AG04450 (cell line): ENCODE measurements around the gene HOXA5. TPM values are rescaled to one million over a fixed set of nuclear protein-coding genes. Genes with fewer than 3 reads are reported as not detected.
A peak's percentile ranks its signal among the peaks of the same experiment; 100 is the strongest.

Experiments
- CTCF ChIA-PET: fragments of 300-600, 350-600 bp; formaldehyde crosslinking; extraction: SDS; loops from one replicate; lab custom pipeline; 2022; ENCODE audit warnings: antibody characterized with exemption, inconsistent platforms; lab: Charles Lee
- POLR2A ChIA-PET: fragments of 350-600 bp; formaldehyde crosslinking; extraction: SDS; loops from one replicate; lab custom pipeline; 2021; ENCODE audit warnings: antibody characterized with exemption, inconsistent platforms; lab: Yijun Ruan, JAX
- DNase-seq: peaks from one replicate; pipeline ENCODE4 v3.0.0-alpha.2; 2011; ENCODE audit warnings: low read depth, low spot score
- H3K27ac ChIP-seq: one replicate; pipeline ENCODE4 v1.5.1; 2012; ENCODE audit warnings: low read depth, low read length, control low read depth
- H3K27me3 ChIP-seq: one replicate; pipeline ENCODE4 v1.6.0; 2012; ENCODE audit warnings: low read length; ENCODE audit not compliant: control insufficient read depth, insufficient read depth
- H3K4me3 ChIP-seq: 2 replicates; pipeline ENCODE4 v1.5.1; 2011; ENCODE audit warnings: mild to moderate bottlenecking, low read depth, low read length, control low read depth
- H3K9me3 ChIP-seq: 2 replicates; pipeline ENCODE4 v1.5.1; 2012; ENCODE audit warnings: low read length; ENCODE audit not compliant: control insufficient read depth, insufficient read depth
- polyA plus RNA-seq: library from polyadenylated mRNA; depleted of rRNA; stranded (reverse); fragments of >200 nt; gene quantifications from 2 replicates; pipeline ENCODE4 v1.2.3, GENCODE V29; 2011
- TF ChIP-seq, protein P1 (sequence below): IDR thresholded peaks from 2 replicates; pipeline ENCODE4 v1.5.1; 2011; ENCODE audit warnings: low read depth, low read length, control low read depth, inconsistent platforms

The HOXA5 gene
- polyA plus RNA-seq, 1 experiment: 51.0 TPM

DNA sequence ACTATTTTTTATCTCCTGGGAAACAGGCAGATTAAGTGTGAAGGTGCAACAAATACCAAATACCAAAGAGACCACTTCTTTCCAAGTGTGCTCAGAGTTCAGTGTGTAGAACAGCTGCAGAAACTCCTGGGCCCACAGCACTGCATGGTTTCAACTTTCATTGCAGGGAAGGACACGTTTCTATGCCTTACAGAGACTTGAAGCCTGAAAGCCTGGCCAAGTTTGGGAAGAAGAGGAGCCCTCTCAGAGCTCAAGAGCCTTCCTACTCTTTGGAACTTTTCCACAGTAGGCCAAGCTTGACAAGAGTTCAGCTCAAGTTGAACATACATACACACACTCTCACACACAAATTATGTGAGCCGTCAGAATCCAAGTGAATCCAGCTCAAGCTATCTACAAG is 15.4 kb downstream of the HOXA5 start:
- peak; percentile 72 for DNase-seq
- H3K9me3 ChIP-seq: no peaks in the 10 kb centered on the region
- H3K4me3 ChIP-seq: no peak overlapping the region
- no peak overlapping the region for H3K27ac ChIP-seq
- ChIA-PET CTCF (interaction anchor here (0.7 to 3.4 kb wide), 4 partner anchors 13 to 409 kb away, joined by 3 to 14 read pairs (median 4); partner anchors contain the start of gene HOXA5), POLR2A (interaction anchor here (0.9 to 1.8 kb wide), 4 partner anchors 13 to 30 kb away, joined by 4 to 7 read pairs (median 6); partner anchors contain the start of gene HOXA5)
- TF ChIP-seq, protein P1, sequence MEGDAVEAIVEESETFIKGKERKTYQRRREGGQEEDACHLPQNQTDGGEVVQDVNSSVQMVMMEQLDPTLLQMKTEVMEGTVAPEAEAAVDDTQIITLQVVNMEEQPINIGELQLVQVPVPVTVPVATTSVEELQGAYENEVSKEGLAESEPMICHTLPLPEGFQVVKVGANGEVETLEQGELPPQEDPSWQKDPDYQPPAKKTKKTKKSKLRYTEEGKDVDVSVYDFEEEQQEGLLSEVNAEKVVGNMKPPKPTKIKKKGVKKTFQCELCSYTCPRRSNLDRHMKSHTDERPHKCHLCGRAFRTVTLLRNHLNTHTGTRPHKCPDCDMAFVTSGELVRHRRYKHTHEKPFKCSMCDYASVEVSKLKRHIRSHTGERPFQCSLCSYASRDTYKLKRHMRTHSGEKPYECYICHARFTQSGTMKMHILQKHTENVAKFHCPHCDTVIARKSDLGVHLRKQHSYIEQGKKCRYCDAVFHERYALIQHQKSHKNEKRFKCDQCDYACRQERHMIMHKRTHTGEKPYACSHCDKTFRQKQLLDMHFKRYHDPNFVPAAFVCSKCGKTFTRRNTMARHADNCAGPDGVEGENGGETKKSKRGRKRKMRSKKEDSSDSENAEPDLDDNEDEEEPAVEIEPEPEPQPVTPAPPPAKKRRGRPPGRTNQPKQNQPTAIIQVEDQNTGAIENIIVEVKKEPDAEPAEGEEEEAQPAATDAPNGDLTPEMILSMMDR: no peak
- H3K27me3 ChIP-seq: no peaks in the 10 kb centered on the region

DNA sequence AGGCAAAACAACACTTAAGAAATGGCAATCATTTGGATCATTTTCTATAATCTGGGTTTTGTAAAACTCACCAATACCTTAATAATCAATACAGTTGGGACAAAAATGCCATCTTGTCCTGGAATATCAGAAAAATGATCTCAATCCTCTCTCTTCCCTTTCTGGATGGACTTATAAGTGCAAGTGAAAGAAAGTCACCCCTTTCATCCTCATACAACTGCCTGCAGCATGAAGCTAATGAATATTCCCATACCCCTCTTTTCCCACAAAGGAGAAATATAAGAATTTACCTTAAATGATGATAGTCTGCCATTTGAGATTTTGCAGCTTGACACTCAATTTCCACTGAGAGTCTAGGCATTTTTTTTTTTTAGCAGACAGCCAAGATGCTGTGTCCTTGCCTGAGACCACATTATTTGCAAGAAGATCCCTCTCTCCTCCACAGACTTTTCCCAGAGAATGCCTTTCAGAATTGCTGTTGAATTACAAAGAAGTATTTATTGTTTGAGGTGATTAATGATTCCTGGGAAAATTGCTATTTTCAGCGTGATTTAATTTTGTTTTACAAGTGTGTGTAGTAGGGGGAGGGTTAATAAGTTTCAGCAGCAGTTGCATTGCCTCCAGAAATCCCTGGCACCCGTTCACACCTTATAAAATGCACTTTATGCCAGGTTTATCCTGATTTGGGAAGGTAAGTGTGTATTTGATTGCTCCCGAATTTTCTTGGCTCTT is 16.7 kb downstream of the HOXA5 start:
- Histone ChIP-seq H3K27me3 (no peaks in the 10 kb centered on the region), H3K27ac (no peak overlapping the region), H3K9me3 (no peaks in the 10 kb centered on the region), H3K4me3 (no peak overlapping the region)
- no peak for DNase-seq
- POLR2A ChIA-PET: interaction anchor here (0.6 to 0.7 kb wide), 2 partner anchors 14 to 18 kb away, joined by 3 to 7 read pairs; no protein-coding TSS in a partner anchor
- CTCF ChIA-PET: interaction anchor here (1.0 to 3.4 kb wide), 2 partner anchors 15 to 18 kb away, joined by 3 to 14 read pairs; partner anchors contain the start of gene HOXA5
- TF ChIP-seq, protein P1: no peak

DNA sequence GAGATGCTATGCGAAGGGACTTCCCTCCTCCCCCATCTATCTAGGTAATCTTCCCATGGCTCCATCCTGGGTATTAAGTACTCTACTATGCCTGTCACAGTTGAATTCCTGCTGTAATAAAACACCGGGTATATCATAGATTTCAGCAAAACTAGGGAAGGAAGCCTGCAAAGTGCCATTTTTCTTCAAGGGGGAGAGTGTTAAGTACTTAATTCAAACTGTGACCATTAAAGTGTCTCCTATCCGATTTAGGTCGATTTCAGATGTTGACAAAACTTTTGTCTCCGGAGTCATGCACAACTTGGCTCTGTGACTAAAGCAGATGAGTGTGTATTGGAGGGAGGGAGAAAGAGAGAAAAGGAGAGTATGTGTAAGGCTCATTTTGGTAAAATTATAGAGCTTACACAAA is 17.5 kb downstream of the HOXA5 start:
- ChIA-PET POLR2A (interaction anchor here (0.6 to 0.7 kb wide), 2 partner anchors 13 to 17 kb away, joined by 3 to 7 read pairs; no protein-coding TSS in a partner anchor), CTCF (interaction anchor here (0.6 to 3.4 kb wide), 3 partner anchors 15 to 914 kb away, joined by 3 to 14 read pairs (median 3); partner anchors contain the start of gene HOXA5)
- no peak for DNase-seq
- Histone ChIP-seq H3K27ac (no peak overlapping the region), H3K27me3 (no peaks in the 10 kb centered on the region), H3K4me3 (no peak overlapping the region), H3K9me3 (no peaks in the 10 kb centered on the region)
- TF ChIP-seq, protein P1: no peak

DNA sequence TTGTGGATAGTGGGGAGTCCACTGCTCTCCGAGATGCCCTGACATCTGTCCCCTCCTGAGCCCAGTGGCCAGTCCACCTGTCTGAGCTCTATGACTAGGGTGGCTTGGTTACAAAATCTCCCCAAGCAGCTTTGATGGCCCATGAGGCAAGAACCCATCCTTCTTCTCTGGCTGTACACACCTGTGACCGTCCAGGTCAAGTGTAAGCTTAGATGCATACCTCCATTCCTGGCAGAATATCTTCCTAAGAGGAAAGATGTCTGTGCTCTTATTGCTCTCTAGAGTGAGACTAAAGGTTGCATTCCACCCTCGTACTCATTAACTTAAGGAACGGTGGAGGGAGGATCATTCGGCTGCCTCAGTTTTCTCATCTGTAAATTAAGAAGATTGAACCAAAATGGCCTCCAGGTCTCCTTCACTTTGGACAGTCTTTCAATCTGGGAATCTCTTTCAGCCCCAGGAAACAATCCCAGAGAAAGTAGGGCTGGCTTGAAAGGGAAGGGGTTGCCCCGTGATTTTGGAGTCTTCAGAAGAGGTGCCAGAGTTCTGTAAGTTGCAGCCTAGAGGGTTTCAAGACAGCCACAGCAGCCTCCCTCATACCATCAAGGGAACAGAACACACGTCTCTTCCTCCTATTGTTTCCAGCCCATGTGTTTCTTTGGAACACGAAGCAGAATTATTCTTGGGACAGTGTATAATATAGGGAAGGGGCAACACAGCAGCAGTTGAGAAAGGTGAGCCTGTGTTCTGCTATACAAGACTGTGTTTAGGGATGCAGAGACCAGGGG is 18.4 kb downstream of the HOXA5 start:
- CTCF ChIA-PET: interaction anchor here (1.3 kb wide), 1 partner anchor 10 kb away, joined by 4 read pairs; no protein-coding TSS in a partner anchor
- H3K27ac ChIP-seq: peak overlapping the region; percentile 94
- H3K27me3 ChIP-seq: no peaks in the 10 kb centered on the region
- TF ChIP-seq, protein P1: no peak
- DNase-seq: no peak
- no peaks in the 10 kb centered on the region for H3K9me3 ChIP-seq
- POLR2A ChIA-PET: interaction anchor here (0.6 kb wide), 1 partner anchor 38 kb away, joined by 4 read pairs; no protein-coding TSS in a partner anchor
- H3K4me3 ChIP-seq: no peak overlapping the region
